Measurements from ENCODE around the gene SEMA3D. TPM values are rescaled to one million over a fixed set of nuclear protein-coding genes. Genes with fewer than 3 reads are reported as not detected.
"Not testable (repeated sequence)": the region's sequence is repeated elsewhere in the genome, so short reads cannot be mapped to it uniquely, and the experiment has no call there.

Gene SEMA3D
- total RNA-seq, 3 donors from 2014 or later (not counting 1 experiment from before 2014, with no cell fraction given): not detected

DNA sequence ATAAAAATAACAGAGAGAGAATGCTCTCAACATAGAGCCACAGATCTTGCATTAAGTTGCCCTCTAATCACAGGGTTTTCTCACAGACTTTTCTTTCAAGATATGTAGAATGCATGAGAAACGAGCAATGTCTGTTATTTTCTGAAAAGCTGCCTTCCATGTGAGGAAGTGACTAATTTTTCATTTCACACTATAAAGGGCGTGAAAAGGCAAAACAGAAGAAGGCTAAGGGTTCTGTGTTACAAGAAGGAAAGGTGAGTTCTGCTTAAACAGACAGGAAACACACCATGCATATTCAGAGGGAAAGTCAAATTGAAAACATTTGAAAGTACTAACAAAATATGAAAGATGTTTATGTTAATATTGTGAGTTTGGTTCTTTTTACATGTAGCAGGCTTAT lies 189.2 kb downstream of the SEMA3D start:
- H3K27me3 ChIP-seq (ENCODE audit: control insufficient read depth, insufficient read depth, low read length): no peaks in the 10 kb centered on the region
- Mint-ChIP-seq H3K4me3 (no peak overlapping the region), H3K9me3 (peaks cover 2 to 3% of the 10 kb centered on the region in 2 donors), H3K36me3 (no peaks in the 10 kb centered on the region), H3K27ac (no peak overlapping the region), H3K4me1 (no peaks in the 10 kb centered on the region), H3K27me3 (ENCODE audit: low read depth in 2 of 2) (no peaks in the 10 kb centered on the region)
- intact Hi-C loops (cut with micrococcal nuclease): no loop called here
- no peak for DNase-seq
- H3K9me3 ChIP-seq (ENCODE audit: control insufficient read depth, insufficient read depth, low read length): no peaks in the 10 kb centered on the region
- ATAC-seq: no peak
- WGBS (ENCODE audit: insufficient coverage): no CpG with 5 or more reads among the region's 2 CpGs
- TF ChIP-seq, protein P1, sequence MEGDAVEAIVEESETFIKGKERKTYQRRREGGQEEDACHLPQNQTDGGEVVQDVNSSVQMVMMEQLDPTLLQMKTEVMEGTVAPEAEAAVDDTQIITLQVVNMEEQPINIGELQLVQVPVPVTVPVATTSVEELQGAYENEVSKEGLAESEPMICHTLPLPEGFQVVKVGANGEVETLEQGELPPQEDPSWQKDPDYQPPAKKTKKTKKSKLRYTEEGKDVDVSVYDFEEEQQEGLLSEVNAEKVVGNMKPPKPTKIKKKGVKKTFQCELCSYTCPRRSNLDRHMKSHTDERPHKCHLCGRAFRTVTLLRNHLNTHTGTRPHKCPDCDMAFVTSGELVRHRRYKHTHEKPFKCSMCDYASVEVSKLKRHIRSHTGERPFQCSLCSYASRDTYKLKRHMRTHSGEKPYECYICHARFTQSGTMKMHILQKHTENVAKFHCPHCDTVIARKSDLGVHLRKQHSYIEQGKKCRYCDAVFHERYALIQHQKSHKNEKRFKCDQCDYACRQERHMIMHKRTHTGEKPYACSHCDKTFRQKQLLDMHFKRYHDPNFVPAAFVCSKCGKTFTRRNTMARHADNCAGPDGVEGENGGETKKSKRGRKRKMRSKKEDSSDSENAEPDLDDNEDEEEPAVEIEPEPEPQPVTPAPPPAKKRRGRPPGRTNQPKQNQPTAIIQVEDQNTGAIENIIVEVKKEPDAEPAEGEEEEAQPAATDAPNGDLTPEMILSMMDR (IDR thresholded peaks at IDR 0.05): no peak
- no peaks in the 10 kb centered on the region for H3K4me1 ChIP-seq (ENCODE audit: control insufficient read depth, insufficient read depth, low read length)
- H3K4me3 ChIP-seq (ENCODE audit: low read length): no peak overlapping the region
- no peak overlapping the region for H3K27ac ChIP-seq (ENCODE audit: low read length)
- no peaks in the 10 kb centered on the region for H3K36me3 ChIP-seq (ENCODE audit: control insufficient read depth, insufficient read depth, low read length)

DNA sequence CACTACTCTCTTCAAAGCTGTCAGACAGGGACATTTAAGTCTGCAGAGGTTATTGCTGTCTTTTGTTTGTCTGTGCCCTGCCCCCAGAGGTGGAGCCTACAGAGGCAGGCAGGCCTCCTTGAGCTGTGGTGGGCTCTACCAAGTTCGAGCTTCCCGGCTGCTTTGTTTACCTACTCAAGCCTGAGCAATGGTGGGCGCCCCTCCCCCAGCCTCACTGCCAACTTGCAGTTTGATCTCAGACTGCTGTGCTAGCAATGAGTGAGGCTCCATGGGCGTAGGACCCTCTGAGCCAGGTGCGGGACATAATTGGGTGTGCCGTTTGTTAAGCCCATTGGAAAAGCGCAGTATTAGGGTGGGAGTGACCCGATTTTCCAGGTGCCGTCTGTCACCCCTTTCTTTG lies 193.9 kb downstream of the SEMA3D start:
- H3K27ac Mint-ChIP-seq; H3K4me3 ChIP-seq (ENCODE audit: low read length); H3K9me3 Mint-ChIP-seq; H3K36me3 Mint-ChIP-seq; H3K4me3 Mint-ChIP-seq; H3K4me1 ChIP-seq (ENCODE audit: control insufficient read depth, insufficient read depth, low read length); ATAC-seq; H3K27ac ChIP-seq (ENCODE audit: low read length); H3K36me3 ChIP-seq (ENCODE audit: control insufficient read depth, insufficient read depth, low read length); H3K27me3 Mint-ChIP-seq (ENCODE audit: low read depth in 2 of 2); DNase-seq; H3K27me3 ChIP-seq (ENCODE audit: control insufficient read depth, insufficient read depth, low read length); intact Hi-C loops (cut with micrococcal nuclease); H3K9me3 ChIP-seq (ENCODE audit: control insufficient read depth, insufficient read depth, low read length); H3K4me1 Mint-ChIP-seq: not testable (repeated sequence)
- 93% methylated on average over 9 of the region's 9 CpGs for WGBS (ENCODE audit: insufficient coverage)

DNA sequence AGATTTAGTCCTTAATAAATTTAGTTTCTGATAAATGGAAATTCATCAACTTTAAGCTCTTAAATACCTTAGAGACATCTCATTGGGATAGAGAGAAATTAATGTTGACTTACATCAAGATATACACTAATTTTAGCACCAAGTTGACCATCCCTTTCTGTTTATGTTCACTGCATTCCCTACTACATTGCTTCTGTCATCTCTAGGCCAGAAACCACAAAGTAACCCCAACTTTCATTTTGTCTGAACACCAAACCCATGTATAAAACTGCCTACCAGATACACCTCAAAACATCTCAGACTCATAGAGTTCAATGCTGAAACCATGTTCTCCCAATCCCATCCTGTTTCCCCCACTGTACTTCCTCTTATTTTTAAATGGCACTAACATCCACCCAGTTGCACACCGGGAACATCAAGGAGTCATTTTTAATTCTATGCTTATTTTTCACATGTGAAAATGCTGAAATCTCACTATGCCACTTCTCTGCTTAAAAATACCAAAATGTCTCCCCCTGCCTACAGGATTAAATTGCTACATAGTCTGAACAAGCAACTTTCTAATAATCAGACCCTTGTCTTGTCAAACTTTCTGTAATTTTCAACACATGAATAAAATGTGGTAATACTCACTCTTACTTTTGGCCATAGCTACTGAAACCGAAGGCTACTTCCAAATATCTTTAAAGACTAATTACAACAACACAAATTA lies 201.6 kb downstream of the SEMA3D start:
- Histone ChIP-seq H3K9me3 (ENCODE audit: control insufficient read depth, insufficient read depth, low read length) (peaks cover 9% of the 10 kb centered on the region), H3K27ac (ENCODE audit: low read length) (no peak overlapping the region), H3K36me3 (ENCODE audit: control insufficient read depth, insufficient read depth, low read length) (no peaks in the 10 kb centered on the region), H3K4me1 (ENCODE audit: control insufficient read depth, insufficient read depth, low read length) (no peaks in the 10 kb centered on the region), H3K4me3 (ENCODE audit: low read length) (no peak overlapping the region), H3K27me3 (ENCODE audit: control insufficient read depth, insufficient read depth, low read length) (no peaks in the 10 kb centered on the region)
- DNase-seq (no peak), ATAC-seq (no peak)
- H3K27ac Mint-ChIP-seq: no peak overlapping the region
- H3K36me3 Mint-ChIP-seq: no peaks in the 10 kb centered on the region
- H3K4me1 Mint-ChIP-seq: no peaks in the 10 kb centered on the region
- TF ChIP-seq, protein P1 (IDR thresholded peaks at IDR 0.05): no peak
- intact Hi-C loops (cut with micrococcal nuclease): no loop called here
- H3K27me3 Mint-ChIP-seq (ENCODE audit: low read depth in 2 of 2): no peaks in the 10 kb centered on the region
- no peak overlapping the region for H3K4me3 Mint-ChIP-seq
- peaks cover 9 to 18% of the 10 kb centered on the region in 2 donors for H3K9me3 Mint-ChIP-seq
- WGBS (ENCODE audit: insufficient coverage): 73% methylated on average over 1 of the region's 2 CpGs

DNA sequence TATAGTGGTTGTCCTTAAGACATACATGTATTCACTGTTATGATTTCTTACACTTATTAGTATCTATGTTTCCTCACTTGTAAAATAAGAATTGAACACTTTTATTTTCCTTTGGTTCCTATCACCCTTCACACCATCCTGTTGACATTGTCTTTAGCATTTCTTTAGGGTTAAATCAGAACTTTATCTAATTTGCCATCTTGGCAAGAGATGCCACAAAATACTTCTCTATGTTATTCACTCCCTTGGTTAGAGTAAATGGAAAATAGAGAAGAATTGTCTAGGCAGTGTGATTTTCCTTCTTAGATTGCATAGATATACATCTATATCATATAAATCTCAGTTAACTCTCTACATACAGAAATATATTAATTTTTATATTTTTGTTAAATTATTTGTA lies 204.7 kb downstream of the SEMA3D start:
- Mint-ChIP-seq H3K9me3 (peaks cover 11 to 27% of the 10 kb centered on the region in 2 donors), H3K4me1 (no peaks in the 10 kb centered on the region), H3K4me3 (no peak overlapping the region), H3K36me3 (no peaks in the 10 kb centered on the region), H3K27ac (no peak overlapping the region), H3K27me3 (ENCODE audit: low read depth in 2 of 2) (no peaks in the 10 kb centered on the region)
- ATAC-seq: no peak
- H3K9me3 ChIP-seq (ENCODE audit: control insufficient read depth, insufficient read depth, low read length): peaks cover 9% of the 10 kb centered on the region
- no peaks in the 10 kb centered on the region for H3K4me1 ChIP-seq (ENCODE audit: control insufficient read depth, insufficient read depth, low read length)
- no peak for DNase-seq
- TF ChIP-seq, protein P1 (IDR thresholded peaks at IDR 0.05): no peak
- no peak overlapping the region for H3K27ac ChIP-seq (ENCODE audit: low read length)
- no peaks in the 10 kb centered on the region for H3K27me3 ChIP-seq (ENCODE audit: control insufficient read depth, insufficient read depth, low read length)
- intact Hi-C loops (cut with micrococcal nuclease): no loop called here
- no peaks in the 10 kb centered on the region for H3K36me3 ChIP-seq (ENCODE audit: control insufficient read depth, insufficient read depth, low read length)
- H3K4me3 ChIP-seq (ENCODE audit: low read length): no peak overlapping the region

Data from natural killer cell (primary cell).